H1 (cell line): ENCODE data around the gene PGAM5. TPM values are rescaled to one million over a fixed set of nuclear protein-coding genes. Genes with fewer than 3 reads are reported as not detected.

Source experiments
- JUN ChIP-seq: IDR thresholded peaks from 2 replicates; pipeline ENCODE4 v1.6.1; 2011; ENCODE audit warnings: low read depth, mild to moderate bottlenecking, improper control_type of control experiment, low read length
- KDM4A ChIP-seq: IDR thresholded peaks from one replicate; pipeline ENCODE4 v1.7.1; 2012; ENCODE audit warnings: low read depth, mild to moderate bottlenecking, moderate library complexity, low read length, inconsistent platforms; ENCODE audit not compliant: severe bottlenecking
- MAX ChIP-seq: IDR thresholded peaks from 2 replicates; pipeline ENCODE4 v1.6.1; 2012; ENCODE audit warnings: inconsistent platforms
- TAF1 ChIP-seq: IDR thresholded peaks from 2 replicates; pipeline ENCODE4 v1.6.1; 2011; ENCODE audit warnings: mild to moderate bottlenecking, low read depth, low read length
- ZNF274 ChIP-seq: IDR thresholded peaks from 2 replicates; pipeline ENCODE4 v1.7.0; 2012; ENCODE audit warnings: low read length, borderline replicate concordance; ENCODE audit errors: extremely low read depth
- polyA plus RNA-seq, 7 experiments: library from polyadenylated mRNA; depleted of rRNA in 3 of 7; stranded (reverse) in 5 of 7; unstranded in 2 of 7; fragments of >200 nt in 5 of 7; fragments of 200-250 nt in 2 of 7; gene quantifications; 1 replicate in 5 of 7; 2 replicates in 1 of 7; 4 replicates in 1 of 7; pipeline versions ENCODE4 v1.2.1 to v1.2.3, GENCODE V29; 2011 to 2013; ENCODE audit warnings: missing spikeins in 2 of 7, mixed read lengths in 2 of 7
- total RNA-seq: library from RNA; stranded (reverse); fragmentation: NEBNext Ultra II Directional; extraction: Animal tissue kit (Norgen Biotek cat#: 25700); gene quantifications from 2 replicates; pipeline ENCODE4 v1.2.1, GENCODE V29; 2021

PGAM5 gene
- total and polyA plus RNA-seq, 2 of the 8 experiments (the other 6 are each of a cell fraction or from before 2014, with no cell fraction given) = 66.4 to 84.0 TPM

GRCh38 chr12:132710405-132711079 is at the start of gene PGAM5 (continued):
- TF ChIP-seq MAX (peak; percentile 64), TAF1 (0 out of 2 replicates have a peak, but pooled peaks have one; percentile 20), ZNF274 (no peak), JUN (no peak), KDM4A (peak; percentile 90)
